AG04449 (cell line): Measurements from ENCODE around the gene OTOS.

Experiments used
- CTCF ChIA-PET: fragments of 350-600 bp; formaldehyde crosslinking; extraction: SDS; loops from one replicate; lab custom pipeline; 2021; ENCODE audit warnings: antibody characterized with exemption; lab: Yijun Ruan, JAX
- POLR2A ChIA-PET: fragments of 400-600, 350-600 bp; formaldehyde crosslinking; extraction: SDS; loops from one replicate; lab custom pipeline; 2020; ENCODE audit warnings: antibody characterized with exemption, inconsistent platforms; lab: Yijun Ruan, JAX
- DNase-seq: peaks from one replicate; pipeline ENCODE4 v3.0.0-alpha.2; 2010; ENCODE audit warnings: low read depth, low spot score
- H3K4me3 ChIP-seq: 2 replicates; pipeline ENCODE4 v1.5.1; 2011; ENCODE audit warnings: low read depth, mild to moderate bottlenecking, control low read depth, low read length
- CTCF ChIP-seq: IDR thresholded peaks from one replicate; pipeline ENCODE4 v1.5.1; 2011; ENCODE audit warnings: mild to moderate bottlenecking, moderate library complexity, low read length, control low read depth, inconsistent platforms; ENCODE audit not compliant: insufficient read depth; ENCODE audit errors: missing control alignments

OTOS gene

GRCh38 chr2:240106765-240107476, 33.5 kb downstream of the OTOS start:
- DNase-seq, result no peak
- ChIA-PET POLR2A (no interaction called here), CTCF (no interaction called here)
- no peak for TF ChIP-seq CTCF
- no peak overlapping the region for H3K4me3 ChIP-seq

GRCh38 chr2:240105982-240106381, 34.5 kb downstream of the OTOS start:
- H3K4me3 ChIP-seq, result no peak overlapping the region
- POLR2A ChIA-PET, result no interaction called here
- DNase-seq, result no peak
- CTCF ChIA-PET, result no interaction called here
- no peak for TF ChIP-seq CTCF

GRCh38 chr2:240103136-240103535, 37.3 kb downstream of the OTOS start:
- DNase-seq, result no peak
- H3K4me3 ChIP-seq, result no peak overlapping the region
- no peak for TF ChIP-seq CTCF
- POLR2A ChIA-PET, result no interaction called here
- CTCF ChIA-PET, result no interaction called here

DNA sequence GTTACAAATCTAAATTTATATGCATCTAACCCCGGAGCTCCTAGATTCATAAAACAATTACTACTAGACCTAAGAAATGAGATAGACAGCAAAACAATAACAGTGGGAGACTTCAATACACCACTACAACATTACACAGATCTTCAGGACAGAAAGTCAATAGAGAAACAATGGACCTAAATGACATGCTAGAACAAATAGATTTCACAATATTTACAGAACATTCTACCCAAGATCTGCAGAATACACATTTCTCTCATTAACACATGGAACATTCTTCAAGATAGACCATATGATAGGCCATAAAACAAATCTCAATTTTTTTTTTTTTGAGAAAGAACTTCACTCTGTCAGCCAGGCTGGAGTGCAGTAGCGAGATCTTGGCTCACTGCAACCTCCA, 42.1 kb downstream of the OTOS start:
- ChIA-PET POLR2A (no interaction called here), CTCF (no interaction called here)
- no peak for TF ChIP-seq CTCF
- H3K4me3 ChIP-seq, result no peak overlapping the region
- no peak for DNase-seq

- no peak for TF ChIP-seq CTCF
- DNase-seq, result no peak
- no peak overlapping the region for H3K4me3 ChIP-seq
- ChIA-PET POLR2A (no interaction called here), CTCF (interaction anchor here (1.4 kb wide), 1 partner anchor 35 kb away, joined by 4 read pairs; no protein-coding TSS in a partner anchor)
Measured at GRCh38 chr2:240095556-240096523, 44.6 kb downstream of the OTOS start.

DNA sequence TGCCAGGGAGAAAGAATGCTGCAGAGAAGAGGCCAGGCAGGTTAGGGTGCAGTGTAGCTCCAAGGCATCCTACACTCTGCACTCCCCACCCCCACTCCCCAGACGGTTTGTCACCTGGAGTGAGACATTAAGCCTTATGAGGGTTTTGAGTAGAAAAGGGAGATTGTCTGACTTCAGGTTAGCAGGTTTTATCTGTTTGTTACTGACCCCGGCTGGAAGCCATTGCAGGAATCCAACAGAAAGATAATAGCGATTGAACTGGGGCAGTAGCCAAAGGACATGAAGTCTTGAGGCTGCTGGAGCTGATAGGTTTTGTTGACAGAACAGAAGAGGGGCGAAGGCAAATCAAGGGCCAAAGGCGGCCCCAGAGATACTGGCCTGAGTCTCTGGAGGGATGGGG, 51.2 kb downstream of the OTOS start:
- CTCF ChIA-PET, result no interaction called here
- POLR2A ChIA-PET, result no interaction called here
- no peak for DNase-seq
- no peak for TF ChIP-seq CTCF
- H3K4me3 ChIP-seq, result no peak overlapping the region
